Mesendoderm (in vitro differentiated cells): ENCODE data around the gene HCK.

Experiments
- DNase-seq: peaks from one replicate; pipeline ENCODE4 v3.0.0; 2013
- H2AK5ac ChIP-seq: 2 replicates; pipeline ENCODE4 v1.6.1; 2013; ENCODE audit warnings: low read length, inconsistent platforms
- H2BK120ac ChIP-seq: 2 replicates; pipeline ENCODE4 v1.6.1; 2013; ENCODE audit warnings: low read depth, mild to moderate bottlenecking, low read length, moderate library complexity, mixed read lengths
- H2BK15ac ChIP-seq: replicated peaks from 2 replicates; pipeline ENCODE4 v1.6.1; 2013; ENCODE audit warnings: low read depth, mild to moderate bottlenecking, moderate library complexity
- H2BK5ac ChIP-seq: 2 replicates; pipeline ENCODE4 v1.6.1; 2013; ENCODE audit warnings: low read length, inconsistent platforms
- H3K18ac ChIP-seq: 2 replicates; pipeline ENCODE4 v1.6.1; 2013; ENCODE audit warnings: mild to moderate bottlenecking, low read length, mixed read lengths
- H3K23ac ChIP-seq: one replicate; pipeline ENCODE4 v1.6.1; 2013; ENCODE audit warnings: low read length
- H3K27ac ChIP-seq: 2 replicates; pipeline ENCODE4 v1.5.1; 2013; ENCODE audit warnings: low read depth, mild to moderate bottlenecking, inconsistent platforms, low read length, moderate library complexity
- H3K27me3 ChIP-seq: 2 replicates; pipeline ENCODE4 v1.6.1; 2013; ENCODE audit warnings: low read length, control low read depth, mild to moderate bottlenecking, inconsistent platforms; ENCODE audit not compliant: insufficient read depth, poor library complexity
- H3K36me3 ChIP-seq: 2 replicates; pipeline ENCODE4 v1.6.1; 2013; ENCODE audit warnings: low read length, inconsistent platforms; ENCODE audit not compliant: control insufficient read depth, insufficient read depth
- H3K4ac ChIP-seq: one replicate; pipeline ENCODE4 v1.6.1; 2013; ENCODE audit warnings: low read depth, mild to moderate bottlenecking, low read length, moderate library complexity
- H3K4me1 ChIP-seq: 2 replicates; pipeline ENCODE4 v1.6.1; 2013; ENCODE audit warnings: low read depth, low read length, inconsistent platforms; ENCODE audit not compliant: control insufficient read depth
- H3K4me2 ChIP-seq: 2 replicates; pipeline ENCODE4 v1.6.1; 2013; ENCODE audit warnings: low read length
- H3K4me3 ChIP-seq: 2 replicates; pipeline ENCODE4 v1.5.1; 2013; ENCODE audit warnings: mild to moderate bottlenecking, low read length
- H3K56ac ChIP-seq: one replicate; pipeline ENCODE4 v1.6.1; 2013; ENCODE audit warnings: low read length
- H3K79me1 ChIP-seq: 2 replicates; pipeline ENCODE4 v1.6.1; 2013; ENCODE audit warnings: low read length, inconsistent platforms
- H3K79me2 ChIP-seq: 2 replicates; pipeline ENCODE4 v1.6.1; 2013; ENCODE audit warnings: mild to moderate bottlenecking, low read length; ENCODE audit not compliant: control insufficient read depth, insufficient read depth
- H3K9ac ChIP-seq: 2 replicates; pipeline ENCODE4 v1.6.1; 2013; ENCODE audit warnings: low read length, inconsistent platforms
- H4K5ac ChIP-seq: one replicate; pipeline ENCODE4 v1.6.1; 2013; ENCODE audit warnings: low read length
- H4K8ac ChIP-seq: one replicate; pipeline ENCODE4 v1.6.1; 2013; ENCODE audit warnings: low read depth, mild to moderate bottlenecking, control low read depth, low read length, moderate library complexity
- WGBS: extraction: QIAGEN DNeasy Blood & Tissue Kit; methylation state at CpG from one replicate; pipeline ENCODE4 v1.1.7; 2013; ENCODE audit warnings: low lambda C conversion rate, missing lambda C conversion rate; ENCODE audit not compliant: insufficient coverage; ENCODE audit errors: extremely low coverage; 5-methylcytosine and 5-hydroxymethylcytosine counted together

HCK gene

DNA sequence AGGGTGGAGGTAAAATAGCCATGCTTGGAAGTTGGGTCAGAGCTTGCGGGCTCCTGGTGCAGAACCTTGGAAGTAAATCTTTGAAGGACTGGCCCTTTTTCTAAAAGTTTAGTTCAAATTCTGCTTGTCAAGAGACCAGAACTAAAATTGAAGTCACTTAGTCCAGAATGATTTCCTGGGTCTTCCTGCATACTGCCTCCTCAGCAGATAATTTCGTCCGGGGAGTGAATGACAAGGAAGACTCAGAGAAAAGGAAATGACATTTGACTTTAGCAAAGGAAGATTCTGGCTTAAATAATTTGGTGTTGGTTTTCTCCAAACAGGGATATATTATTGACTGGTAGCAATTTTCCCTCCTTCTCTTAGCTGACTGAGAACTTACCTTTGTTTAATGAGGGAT, 58.7 kb downstream of the HCK start:
- Histone ChIP-seq H2AK5ac (no peak overlapping the region), H3K36me3 (no peaks in the 10 kb centered on the region), H3K56ac (peak overlapping the region; percentile 100), H3K23ac (no peak overlapping the region), H4K5ac (no peak overlapping the region), H2BK120ac (no peak overlapping the region), H4K8ac (no peak overlapping the region), H3K27me3 (no peaks in the 10 kb centered on the region), H3K4ac (no peak overlapping the region), H3K79me2 (peaks cover 43% of the 10 kb centered on the region), H2BK5ac (no peak overlapping the region), H3K18ac (no peak overlapping the region), H3K79me1 (peaks cover 25% of the 10 kb centered on the region), H3K4me3 (no peak overlapping the region), H3K27ac (no peak overlapping the region), H3K4me1 (peaks cover 2% of the 10 kb centered on the region), H2BK15ac (no peak overlapping the region), H3K9ac (peak overlapping the region; percentile 77), H3K4me2 (peak overlapping the region; percentile 32)
- no CpG with 5 or more reads among the region's 3 CpGs for WGBS
- DNase-seq = no peak

DNA sequence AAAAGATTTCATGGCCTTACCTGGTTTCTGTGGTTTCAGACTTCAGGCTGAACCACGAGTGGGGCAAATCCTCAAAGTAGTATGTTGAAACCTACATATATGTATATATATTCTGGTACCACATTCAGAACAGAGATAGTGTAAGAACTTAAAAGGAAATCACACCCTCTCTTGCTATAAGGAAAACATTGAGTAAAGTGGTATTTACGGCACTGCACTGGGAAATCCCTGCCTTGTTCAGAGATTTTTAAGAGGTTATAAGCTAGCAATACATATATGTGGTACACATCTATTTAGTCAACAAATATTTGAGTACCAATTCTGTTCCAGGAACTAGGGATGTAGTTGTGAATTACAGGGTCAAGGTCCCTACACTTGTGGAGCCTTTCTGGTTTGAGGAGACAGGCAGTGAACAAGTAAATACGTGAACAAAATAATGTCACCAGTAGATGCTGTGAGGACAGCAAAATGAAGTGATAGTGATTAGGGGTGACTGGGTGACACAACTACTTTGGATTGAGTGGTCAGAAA, 59.2 kb downstream of the HCK start:
- H2BK5ac ChIP-seq = no peak overlapping the region
- no peak overlapping the region for H2AK5ac ChIP-seq
- no peak overlapping the region for H3K27ac ChIP-seq
- H3K4me1 ChIP-seq = peaks cover 2% of the 10 kb centered on the region
- H2BK120ac ChIP-seq = no peak overlapping the region
- peaks cover 44% of the 10 kb centered on the region for H3K79me2 ChIP-seq
- peaks cover 25% of the 10 kb centered on the region for H3K79me1 ChIP-seq
- H3K23ac ChIP-seq = no peak overlapping the region
- H3K36me3 ChIP-seq = no peaks in the 10 kb centered on the region
- no peak overlapping the region for H2BK15ac ChIP-seq
- H3K56ac ChIP-seq = no peak overlapping the region
- H4K5ac ChIP-seq = no peak overlapping the region
- no peak overlapping the region for H3K18ac ChIP-seq
- no peaks in the 10 kb centered on the region for H3K27me3 ChIP-seq
- no peak overlapping the region for H3K4me2 ChIP-seq
- H3K4ac ChIP-seq = no peak overlapping the region
- whole genome bisulfite sequencing = no CpG with 5 or more reads among the region's 3 CpGs
- no peak overlapping the region for H3K9ac ChIP-seq
- no peak overlapping the region for H3K4me3 ChIP-seq
- no peak overlapping the region for H4K8ac ChIP-seq
- no peak for DNase-seq

DNA sequence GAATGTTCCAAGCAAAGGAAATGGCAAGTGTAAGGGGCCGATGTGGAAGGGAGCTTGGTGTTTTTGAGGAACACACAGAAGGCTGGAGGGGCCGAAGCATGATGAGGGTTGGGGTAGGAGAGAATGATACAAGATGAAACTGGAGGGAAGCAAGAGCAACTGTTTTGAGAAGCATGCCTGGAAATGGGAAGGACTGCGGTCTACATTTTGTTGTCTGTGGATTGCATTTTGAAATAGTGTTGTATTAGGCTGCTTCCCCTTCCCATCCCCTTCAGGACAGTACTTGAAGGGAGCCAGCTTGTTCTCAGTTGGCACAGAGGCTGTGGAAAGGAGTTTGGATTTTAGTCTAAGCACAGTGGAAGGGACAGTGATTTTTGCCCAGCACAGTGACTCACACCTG, 59.7 kb downstream of the HCK start:
- Histone ChIP-seq H2BK15ac (no peak overlapping the region), H2BK5ac (no peak overlapping the region), H2BK120ac (no peak overlapping the region), H3K4me3 (no peak overlapping the region), H3K9ac (no peak overlapping the region), H3K23ac (no peak overlapping the region), H3K18ac (no peak overlapping the region), H3K4me1 (peaks cover 2% of the 10 kb centered on the region), H3K79me1 (peaks cover 26% of the 10 kb centered on the region), H2AK5ac (no peak overlapping the region), H3K36me3 (no peaks in the 10 kb centered on the region), H3K4me2 (no peak overlapping the region), H3K27ac (no peak overlapping the region), H3K4ac (no peak overlapping the region), H3K27me3 (no peaks in the 10 kb centered on the region), H4K8ac (no peak overlapping the region), H4K5ac (no peak overlapping the region), H3K56ac (no peak overlapping the region), H3K79me2 (peaks cover 47% of the 10 kb centered on the region)
- no peak for DNase-seq
- no CpG with 5 or more reads among the region's 3 CpGs for WGBS

- H3K18ac ChIP-seq = no peak overlapping the region
- no peak for DNase-seq
- H2BK15ac ChIP-seq = no peak overlapping the region
- H3K36me3 ChIP-seq = no peaks in the 10 kb centered on the region
- H4K8ac ChIP-seq = no peak overlapping the region
- H3K79me1 ChIP-seq = peaks cover 26% of the 10 kb centered on the region
- H3K79me2 ChIP-seq = peaks cover 47% of the 10 kb centered on the region
- H3K56ac ChIP-seq = no peak overlapping the region
- no peak overlapping the region for H3K9ac ChIP-seq
- peaks cover 2% of the 10 kb centered on the region for H3K4me1 ChIP-seq
- no peaks in the 10 kb centered on the region for H3K27me3 ChIP-seq
- no peak overlapping the region for H2BK5ac ChIP-seq
- no CpG with 5 or more reads among the region's 5 CpGs for WGBS
- no peak overlapping the region for H3K4me3 ChIP-seq
- H3K23ac ChIP-seq = no peak overlapping the region
- H3K4ac ChIP-seq = no peak overlapping the region
- no peak overlapping the region for H3K27ac ChIP-seq
- no peak overlapping the region for H4K5ac ChIP-seq
- H2BK120ac ChIP-seq = no peak overlapping the region
- no peak overlapping the region for H2AK5ac ChIP-seq
- H3K4me2 ChIP-seq = no peak overlapping the region
These were observed 60.8 kb downstream of the HCK start for GRCh38 chr20:32112841-32113240.

DNA sequence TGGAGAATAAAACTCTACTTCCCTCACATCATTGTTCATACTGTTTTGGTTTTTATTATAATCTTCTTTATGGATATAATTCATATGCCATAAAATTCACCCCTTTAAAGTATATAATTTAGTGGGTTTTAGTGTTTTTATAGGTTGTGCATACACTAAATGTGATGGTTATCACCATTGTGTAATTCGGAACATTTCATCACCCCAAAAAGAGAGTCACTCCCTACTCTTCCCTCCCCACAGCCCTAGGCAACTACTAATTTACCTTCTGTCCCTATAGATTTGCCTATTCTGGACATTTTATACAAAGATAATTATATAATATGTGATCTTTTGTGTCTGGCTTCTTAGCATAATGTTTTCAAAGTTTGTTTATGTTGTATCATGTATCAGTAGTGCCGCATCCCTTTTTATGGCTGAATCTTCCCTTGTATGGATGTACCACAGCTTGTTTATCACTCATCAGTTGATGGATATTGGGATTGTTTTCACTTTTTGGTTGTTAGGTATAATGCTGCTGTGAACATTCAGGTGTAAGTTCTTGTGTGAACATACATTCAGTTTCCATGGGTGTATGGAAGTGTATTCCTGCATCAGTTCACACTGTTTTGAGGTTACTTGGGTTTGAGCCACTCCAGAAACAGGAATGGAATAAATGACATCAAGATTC, 61.7 kb downstream of the HCK start:
- Histone ChIP-seq H2BK5ac (no peak overlapping the region), H3K27me3 (no peaks in the 10 kb centered on the region), H2BK15ac (no peak overlapping the region), H3K9ac (no peak overlapping the region), H3K4me2 (no peak overlapping the region), H3K4me3 (no peak overlapping the region), H3K79me1 (peaks cover 26% of the 10 kb centered on the region), H3K18ac (no peak overlapping the region), H2BK120ac (no peak overlapping the region), H4K8ac (no peak overlapping the region), H3K23ac (no peak overlapping the region), H3K4ac (no peak overlapping the region), H3K79me2 (peaks cover 47% of the 10 kb centered on the region), H3K4me1 (peaks cover 2% of the 10 kb centered on the region), H3K36me3 (no peaks in the 10 kb centered on the region), H3K27ac (no peak overlapping the region), H3K56ac (no peak overlapping the region), H2AK5ac (no peak overlapping the region), H4K5ac (no peak overlapping the region)
- no peak for DNase-seq
- no CpG with 5 or more reads among the region's 2 CpGs for WGBS
